HT-29 (cell line): ENCODE data around the gene ASPN. TPM values are rescaled to one million over a fixed set of nuclear protein-coding genes. Genes with fewer than 3 reads are reported as not detected.
A peak's percentile ranks its signal among the peaks of the same experiment; 100 is the strongest.

Experiments used
- DNase-seq: peaks from one replicate; pipeline ENCODE4 v3.0.0-alpha.2; 2015; ENCODE audit warnings: low spot score
- total RNA-seq: library from RNA; depleted of rRNA; stranded (reverse); fragments of >200 nt; shearing (Covaris generic); gene quantifications from 2 replicates; pipeline ENCODE4 v1.2.3, GENCODE V29; 2014

The ASPN gene
- total RNA-seq, 1 experiment from 2014 or later = not detected

- no peak for DNase-seq
Measured at GRCh38 chr9:92476962-92477361, 5.3 kb downstream of the ASPN start.

GRCh38 chr9:92474587-92474986 lies 7.7 kb downstream of the ASPN start:
- DNase-seq = no peak

DNA sequence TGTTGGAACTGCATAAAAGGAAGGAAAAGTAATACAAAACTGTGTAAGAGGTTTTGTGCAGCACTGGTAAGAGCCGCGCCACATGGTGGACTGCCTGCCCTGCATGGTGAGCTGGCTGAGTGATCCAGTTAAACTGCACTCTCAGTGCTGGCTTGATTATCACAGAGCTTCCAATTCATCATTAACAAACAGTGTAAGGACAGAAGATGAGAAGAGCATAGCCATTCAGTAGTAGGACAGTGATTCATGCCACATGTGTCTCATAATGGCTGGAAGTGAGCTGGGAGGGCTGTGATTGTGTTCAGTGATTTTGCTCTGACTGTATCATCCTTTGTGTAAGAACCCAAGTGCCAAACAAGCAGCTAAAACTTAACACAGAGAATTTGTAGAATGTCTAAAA lies 14.1 kb downstream of the ASPN start:
- no peak for DNase-seq

DNA sequence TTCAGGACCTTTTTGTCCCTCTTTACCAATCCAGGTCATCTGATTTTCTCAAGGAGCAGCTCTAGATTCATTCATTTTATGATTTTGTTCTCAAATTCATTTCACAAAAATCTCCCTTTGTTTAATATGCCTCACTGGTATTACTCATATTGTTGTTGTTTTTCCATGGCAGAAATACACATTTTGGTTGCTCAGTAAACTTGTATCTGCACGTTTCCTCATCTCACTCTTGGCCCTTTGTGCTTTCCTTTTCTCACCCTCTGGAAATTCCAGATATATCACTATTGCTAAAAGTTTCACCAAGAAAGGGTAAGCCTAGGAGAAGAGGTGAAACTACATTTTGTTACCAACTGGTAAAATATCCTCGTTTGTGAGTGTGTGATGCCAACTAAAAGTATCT lies 14.8 kb downstream of the ASPN start:
- no peak for DNase-seq

- no peak for DNase-seq
Measured at GRCh38 chr9:92467041-92467440, 15.3 kb downstream of the ASPN start.

DNA sequence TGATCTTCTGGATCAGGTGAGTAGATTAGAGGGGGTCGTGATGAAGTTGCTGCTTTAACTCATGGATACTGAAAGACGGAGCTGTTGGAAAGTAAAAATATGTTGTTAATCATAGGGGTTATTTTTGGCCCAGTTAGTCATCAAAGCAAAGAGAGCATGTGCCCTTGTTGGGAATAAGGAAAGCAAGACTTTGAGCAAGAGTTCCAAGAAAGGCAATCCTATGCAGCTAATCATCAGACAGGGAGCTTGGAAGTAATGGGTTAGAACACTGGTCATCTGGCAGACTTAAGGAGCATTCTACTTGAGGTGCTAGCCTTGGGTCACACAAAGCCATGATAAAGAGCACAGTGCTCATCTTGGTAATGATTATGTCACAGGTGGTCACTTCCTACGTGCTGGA lies 18.3 kb downstream of the ASPN start:
- DNase-seq = no peak

DNA sequence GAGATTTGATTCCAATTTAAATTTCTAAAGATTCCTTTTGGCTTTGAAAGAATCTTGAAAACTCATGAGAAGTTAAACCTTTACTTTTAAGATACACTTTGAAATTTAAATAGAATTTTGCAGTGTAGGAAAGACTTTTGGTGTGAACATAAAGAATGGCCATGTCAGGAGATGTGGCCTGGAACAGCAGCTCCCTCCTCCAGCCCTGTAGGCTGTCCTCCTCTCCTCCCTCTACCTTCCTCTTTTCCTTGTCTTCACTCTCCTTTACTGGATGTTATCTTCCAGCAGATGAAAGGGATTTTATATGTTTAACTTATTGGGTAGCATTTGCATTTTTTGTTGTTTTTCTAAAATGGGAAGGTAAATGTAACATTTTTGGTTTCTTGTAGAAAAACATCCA lies 18.9 kb downstream of the ASPN start:
- no peak for DNase-seq

DNA sequence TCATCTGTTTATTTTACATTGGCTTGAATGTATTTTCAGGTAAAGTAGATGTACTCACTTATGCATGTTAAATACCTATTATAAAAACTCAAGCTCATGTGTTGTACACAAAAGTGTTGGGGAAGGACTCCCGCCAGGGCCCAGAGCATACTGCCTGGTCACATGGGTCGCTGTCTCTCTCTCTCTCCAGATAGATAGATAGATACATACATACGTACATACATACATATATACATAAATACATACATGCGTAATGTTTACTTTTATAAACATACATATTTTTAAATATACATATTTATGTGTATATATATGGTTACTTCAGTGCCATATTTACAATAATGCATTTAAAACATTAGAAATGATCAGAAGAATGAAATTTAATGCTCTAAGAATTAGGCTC lies 24.7 kb downstream of the ASPN start:
- no peak for DNase-seq

- peak; percentile 3 for DNase-seq
Measured at GRCh38 chr9:92455217-92455616, 27.1 kb downstream of the ASPN start.

DNA sequence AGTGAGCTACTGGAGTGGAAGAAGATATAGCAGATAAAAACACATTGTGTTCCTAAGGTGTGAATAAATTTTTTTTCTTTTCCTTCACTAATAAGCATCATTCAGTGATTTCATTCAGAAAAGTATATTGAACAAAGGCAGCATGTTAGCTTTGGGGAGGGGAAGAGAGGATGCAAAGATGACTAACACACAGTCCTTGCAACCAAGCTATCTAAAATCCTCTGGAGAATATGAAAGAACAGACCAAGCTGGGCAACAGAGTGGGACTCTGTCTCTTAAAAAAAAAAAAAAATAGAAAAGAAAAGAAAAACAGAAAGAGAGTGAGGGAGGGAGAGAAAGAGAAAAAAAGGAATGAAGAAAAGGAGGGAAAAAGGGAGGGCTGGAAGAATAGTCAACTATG lies 35.8 kb downstream of the ASPN start:
- no peak for DNase-seq

- DNase-seq = no peak
Measured at GRCh38 chr9:92444841-92445240, 37.5 kb downstream of the ASPN start.

GRCh38 chr9:92440751-92441046 lies 41.6 kb downstream of the ASPN start:
- no peak for DNase-seq

DNA sequence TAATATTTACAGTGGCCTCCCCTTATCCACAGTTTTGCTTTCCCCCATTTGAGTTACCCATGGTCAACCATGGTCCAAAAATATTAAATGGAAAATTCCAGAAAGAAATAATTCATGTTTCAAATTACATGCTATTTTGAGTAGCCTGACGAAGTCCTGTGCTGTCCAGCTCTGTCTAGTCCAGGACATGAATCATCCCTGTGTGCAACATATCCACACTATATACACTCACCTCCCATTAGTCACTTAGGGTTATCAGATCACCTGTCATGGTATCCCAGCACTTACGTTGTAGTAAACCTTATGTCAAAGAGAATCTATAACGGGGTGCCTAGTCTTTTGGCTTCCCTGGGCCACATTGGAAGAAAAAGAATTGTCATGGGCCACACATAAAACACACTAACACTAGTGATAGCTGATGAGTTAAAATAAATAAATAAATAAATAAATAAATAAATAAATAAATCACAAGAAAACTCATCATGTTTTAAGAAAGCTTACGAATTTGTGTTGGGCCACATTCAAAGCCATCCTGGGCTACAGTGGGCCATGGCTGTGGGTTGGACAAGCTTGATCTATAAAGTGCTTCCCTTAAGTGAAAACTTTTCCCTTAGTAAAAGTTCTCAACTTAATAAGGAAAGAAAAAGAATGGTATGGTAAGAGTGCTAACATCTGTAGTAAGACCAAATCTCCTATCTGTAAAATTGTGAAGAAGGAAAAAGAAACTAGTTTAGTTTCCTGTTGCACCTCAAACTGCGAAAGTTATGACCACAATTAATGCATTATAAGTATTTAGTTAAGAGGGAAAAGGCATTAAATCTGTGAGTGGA lies 42.2 kb downstream of the ASPN start:
- no peak for DNase-seq

DNA sequence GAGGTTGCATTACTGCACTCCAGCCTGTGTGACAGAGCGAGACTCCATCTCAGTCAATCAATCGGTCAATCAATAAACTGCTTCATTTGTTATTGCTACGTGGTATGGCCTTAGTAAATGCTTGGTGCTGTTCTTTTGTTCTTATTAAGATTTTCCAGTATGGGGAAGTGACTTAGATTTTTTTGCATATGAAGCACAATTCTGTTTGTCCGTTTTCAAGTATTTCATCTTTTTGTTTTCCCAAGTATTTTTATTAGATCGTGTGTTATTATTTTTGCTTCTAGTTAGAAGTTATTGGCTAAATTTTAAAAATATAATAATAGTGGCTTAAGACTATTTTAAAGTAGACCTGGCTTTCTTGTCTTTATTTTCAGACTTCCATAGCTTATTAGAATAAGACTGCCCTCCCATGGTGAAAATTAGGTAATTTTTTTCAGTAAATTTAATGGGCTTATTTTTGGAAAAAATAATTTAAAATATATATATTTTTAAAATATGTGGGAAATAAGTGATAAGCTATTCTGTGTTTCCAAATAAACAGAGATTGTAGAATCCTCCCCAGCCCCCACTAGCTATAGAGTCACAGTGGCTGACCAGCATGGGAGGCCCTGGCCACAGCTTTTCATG lies 43.3 kb downstream of the ASPN start:
- peak; percentile 7 for DNase-seq

DNA sequence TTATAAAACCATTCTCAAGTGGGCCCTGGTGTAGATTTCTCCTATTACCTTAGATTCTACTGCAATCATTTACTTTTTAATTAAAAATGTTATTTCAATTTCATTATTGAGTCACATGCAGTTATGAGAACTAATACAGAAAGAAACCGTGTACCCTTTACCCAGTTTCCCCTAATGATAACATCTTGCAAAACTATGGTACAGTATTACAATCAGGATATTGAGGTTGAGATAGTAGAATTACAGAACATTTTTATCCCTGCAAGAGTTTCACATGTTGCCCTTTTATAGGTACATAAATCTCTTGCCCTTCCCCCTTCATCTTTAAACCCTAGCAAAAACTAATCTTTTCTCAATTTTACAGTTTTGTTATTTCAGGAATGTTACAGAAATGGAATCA lies 47.0 kb downstream of the ASPN start:
- DNase-seq = no peak

DNA sequence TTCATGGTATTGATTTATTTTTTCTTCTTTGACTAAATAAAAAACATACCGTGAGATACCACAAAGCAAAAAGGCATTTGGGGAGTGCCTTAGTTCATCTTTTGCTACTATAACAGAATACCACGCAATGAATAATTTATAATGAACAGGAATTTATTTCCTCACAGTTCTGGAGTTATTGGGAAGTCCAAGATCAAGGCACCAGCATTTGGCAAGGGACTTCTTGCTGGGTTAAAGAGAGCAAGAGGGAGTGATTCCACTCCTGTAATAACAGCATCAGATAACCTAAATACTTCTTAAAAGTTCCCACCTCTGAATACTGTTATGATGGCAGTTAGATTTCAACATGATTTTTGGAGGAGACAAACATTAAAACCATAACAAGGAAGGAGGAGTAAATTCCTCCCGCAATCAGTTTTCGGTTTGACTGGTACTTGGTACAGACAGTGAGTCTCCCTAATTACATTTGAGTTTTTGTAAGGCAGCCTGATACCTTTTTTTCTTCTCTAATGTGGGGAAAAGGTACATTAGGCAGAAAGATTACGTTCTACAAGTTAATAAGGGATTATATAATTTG lies 49.2 kb downstream of the ASPN start:
- DNase-seq = no peak

- DNase-seq = no peak
Measured at GRCh38 chr9:92432350-92432749, 50.0 kb downstream of the ASPN start.

- no peak for DNase-seq
Measured at GRCh38 chr9:92429836-92430235, 52.5 kb downstream of the ASPN start.

GRCh38 chr9:92426501-92427145 lies 55.7 kb downstream of the ASPN start:
- DNase-seq = no peak

GRCh38 chr9:92425474-92425873 lies 56.8 kb downstream of the ASPN start:
- no peak for DNase-seq

DNA sequence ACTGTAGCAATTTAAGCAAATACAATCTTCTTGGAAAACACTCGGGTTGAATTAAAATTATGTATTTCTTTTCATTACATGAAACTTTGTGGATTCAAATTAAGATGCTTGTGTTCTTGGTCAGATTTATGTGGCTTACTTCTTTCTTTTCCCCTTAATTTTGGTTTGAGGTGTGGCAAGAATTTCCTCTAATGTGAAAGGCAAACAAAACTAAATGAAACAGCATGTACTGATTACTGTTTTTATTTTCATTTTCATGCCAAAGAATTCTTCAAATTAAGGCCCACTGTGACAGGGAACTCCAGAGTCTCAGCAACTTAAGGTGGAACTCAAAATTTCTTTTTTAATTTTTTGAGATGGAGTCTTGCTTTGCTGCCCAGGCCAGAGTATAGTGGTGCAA lies 58.0 kb downstream of the ASPN start, which contains the start of gene OMD:
Gene OMD, minus strand, starts transcription at position 132 of the 400 bp plus-strand sequence. CDS start 6,913 bp downstream, outside the sequence.
- no peak for DNase-seq

DNA sequence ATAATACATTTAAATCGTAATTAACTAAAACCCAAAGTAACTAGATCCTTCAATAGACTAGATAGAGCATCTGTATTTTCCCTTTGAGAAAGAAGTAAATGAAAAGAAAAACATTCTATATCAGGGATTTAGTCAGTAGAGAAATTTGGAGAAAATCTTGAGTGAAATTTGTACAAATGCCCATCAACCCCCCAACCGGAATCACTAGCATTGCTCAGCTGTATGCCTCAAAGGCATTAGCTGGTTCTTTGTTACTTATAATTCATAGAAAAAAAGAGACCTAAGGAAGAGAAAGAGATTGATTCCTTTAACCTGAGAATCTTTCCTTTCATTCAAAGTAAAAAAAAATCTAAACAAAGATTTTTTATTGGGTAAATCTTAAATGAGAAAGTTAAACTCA lies 58.7 kb downstream of the ASPN start:
- DNase-seq = no peak
